GM21390 (cell line): ENCODE measurements around the gene ERH.
"Not testable (repeated sequence)": the region's sequence is repeated elsewhere in the genome, so short reads cannot be mapped to it uniquely, and the experiment has no call there.

ENCODE experiments used
- ATAC-seq: cut with Tn5 transposase; IDR thresholded peaks from one replicate; pipeline ENCODE4 v1.9.1; 2021; ENCODE audit not compliant: unreplicated experiment

Gene ERH

DNA sequence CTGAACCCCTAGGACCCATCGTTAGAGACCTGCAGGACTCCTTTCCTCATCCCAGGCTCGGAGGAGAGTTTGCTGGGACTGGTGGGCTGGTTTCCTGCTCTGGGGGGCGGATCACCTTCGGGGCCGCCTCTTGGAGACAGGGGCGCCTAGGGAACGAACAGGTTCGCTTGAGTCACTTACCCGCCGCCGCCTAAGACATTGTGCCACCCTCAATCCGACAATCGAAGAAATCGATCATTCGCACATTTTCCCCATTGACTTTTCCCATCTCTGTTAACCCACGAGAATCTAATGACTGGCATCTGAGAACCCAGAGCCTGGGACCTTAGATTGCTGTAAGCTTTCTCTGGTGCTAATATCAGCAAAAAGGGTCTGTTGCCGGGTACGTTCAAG lies 715 bp upstream of the ERH start:
- ATAC-seq, result peak; percentile 16

DNA sequence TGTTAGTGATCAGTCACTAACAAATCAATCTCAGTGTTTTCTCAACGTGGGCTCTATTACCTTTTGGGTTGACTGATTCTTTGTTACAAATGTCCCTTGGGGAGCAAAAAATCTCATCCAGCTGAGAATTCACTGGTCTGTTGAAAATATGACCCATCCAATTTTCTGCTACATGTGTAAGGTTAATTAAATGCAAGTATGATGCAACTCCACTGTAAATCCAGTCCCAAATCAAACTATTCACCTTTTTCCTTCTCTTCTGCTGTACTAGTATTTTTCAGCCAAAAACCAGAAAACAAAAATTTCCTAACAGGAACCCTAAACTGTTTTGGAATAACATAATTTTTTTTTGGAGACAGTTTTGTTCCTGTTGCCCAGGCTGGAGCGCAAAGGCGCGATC lies 2.2 kb downstream of the ERH start:
- ATAC-seq, result no peak

DNA sequence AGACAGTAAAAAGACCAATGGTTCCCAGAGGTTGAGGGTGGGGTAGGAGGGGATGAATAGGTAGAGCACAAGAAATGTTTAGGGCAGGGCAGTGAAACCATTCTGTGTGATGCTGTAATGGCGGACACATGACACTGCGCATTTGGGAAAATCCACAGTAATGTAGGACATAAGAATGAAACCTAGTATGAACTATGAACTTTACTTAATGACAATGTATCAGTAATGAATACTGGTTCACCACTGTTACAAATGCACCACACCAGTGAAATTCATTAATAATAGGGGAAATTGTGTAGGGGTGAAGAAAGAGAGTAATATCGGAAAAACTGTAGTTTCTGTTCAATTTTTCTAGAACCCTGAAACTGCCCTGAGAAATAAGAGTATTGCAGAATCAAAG lies 5.6 kb downstream of the ERH start:
- ATAC-seq, result no peak

DNA sequence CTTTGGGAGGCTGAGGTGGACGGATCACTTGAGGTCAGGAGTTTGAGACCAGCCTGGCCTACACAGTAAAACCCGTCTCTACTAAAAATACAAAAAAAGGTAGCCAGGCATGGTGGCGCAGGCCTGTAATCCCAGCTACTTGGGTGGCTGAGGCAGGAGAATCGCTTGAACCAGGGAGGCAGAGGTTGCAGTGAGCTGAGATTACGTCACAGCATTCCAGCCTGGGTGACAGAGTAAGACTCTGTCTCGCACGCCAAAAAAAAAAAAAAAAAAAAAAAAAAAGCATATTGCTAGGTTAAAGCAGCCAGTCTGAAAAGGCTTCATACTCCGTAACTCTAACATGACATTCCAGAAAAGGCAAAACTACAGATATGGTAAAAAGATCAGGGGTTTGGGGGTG lies 6.7 kb downstream of the ERH start:
- not testable (repeated sequence) for ATAC-seq

DNA sequence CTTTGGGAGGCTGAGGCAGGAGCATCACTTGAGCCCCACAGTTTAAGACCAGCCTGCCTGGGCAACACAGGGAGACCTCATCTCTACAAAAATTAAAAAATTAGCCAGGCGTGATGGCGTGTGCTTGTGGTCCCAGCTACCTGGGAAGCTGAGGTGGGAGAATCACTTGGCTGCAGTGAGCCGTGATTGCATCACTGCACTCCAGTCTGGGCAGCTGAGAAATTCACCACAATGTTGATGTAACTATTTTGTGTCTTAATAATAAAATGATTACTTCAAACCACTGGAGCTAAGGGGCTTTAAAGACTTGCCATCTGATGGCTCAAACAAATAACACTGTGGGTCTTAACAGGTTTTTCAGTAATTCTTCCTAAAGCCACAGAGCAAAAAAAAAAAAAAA lies 10.8 kb downstream of the ERH start:
- ATAC-seq, result no peak

DNA sequence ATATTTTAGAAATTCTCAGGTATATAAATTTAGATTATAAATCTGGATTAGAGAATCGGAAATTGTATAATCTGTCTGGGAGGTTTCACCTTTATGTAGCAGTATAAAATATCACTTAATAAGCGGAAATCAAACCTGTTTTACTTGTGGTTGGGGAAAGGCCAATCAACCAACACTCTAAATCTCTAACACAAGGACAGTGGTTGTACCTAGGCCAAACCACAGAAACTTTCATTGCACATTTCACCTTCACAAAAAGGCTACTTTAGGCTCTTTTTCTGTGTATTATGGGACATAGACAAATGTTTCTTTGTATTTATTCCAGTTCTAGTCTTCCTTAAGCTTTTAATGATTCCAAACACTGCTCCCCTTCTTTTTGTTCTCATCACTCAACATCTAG lies 19.8 kb downstream of the ERH start:
- no peak for ATAC-seq

DNA sequence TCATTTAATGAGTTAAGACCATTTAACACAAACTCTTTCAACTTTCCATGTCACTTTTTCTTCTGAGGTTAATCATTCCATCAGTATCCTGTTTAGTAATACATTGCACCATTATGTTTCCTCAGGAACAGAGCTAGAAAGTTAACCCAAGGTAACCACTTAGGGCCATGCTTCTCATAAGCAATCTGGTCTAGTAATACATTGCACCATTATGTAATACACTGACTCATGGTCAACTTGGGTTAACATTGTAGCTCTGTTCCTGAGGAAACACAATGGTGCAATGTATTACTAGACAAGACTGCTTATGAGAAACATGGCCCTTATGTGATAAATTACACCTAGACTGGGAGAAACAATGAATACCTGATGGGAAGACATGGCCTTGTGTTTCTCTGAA lies 21.7 kb downstream of the ERH start:
- no peak for ATAC-seq

DNA sequence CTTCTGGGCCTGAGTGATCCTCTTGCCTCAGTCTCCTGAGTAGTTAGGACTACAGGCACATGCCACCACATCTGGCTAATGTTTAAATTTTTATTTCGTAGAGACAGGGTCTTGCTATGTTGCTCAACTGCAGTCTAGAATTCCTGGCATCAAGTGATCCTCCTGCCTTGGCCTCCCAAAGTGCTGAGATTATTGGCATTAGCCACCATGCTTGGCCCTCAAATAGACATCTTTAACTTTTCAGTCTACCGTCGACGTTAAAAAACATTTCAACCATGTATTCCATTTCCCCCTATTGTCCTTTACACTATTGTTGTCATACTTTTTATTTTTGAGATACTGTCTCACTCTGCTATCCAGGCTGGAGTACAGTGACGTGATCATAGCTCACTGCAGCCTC lies 22.4 kb downstream of the ERH start:
- no peak for ATAC-seq

DNA sequence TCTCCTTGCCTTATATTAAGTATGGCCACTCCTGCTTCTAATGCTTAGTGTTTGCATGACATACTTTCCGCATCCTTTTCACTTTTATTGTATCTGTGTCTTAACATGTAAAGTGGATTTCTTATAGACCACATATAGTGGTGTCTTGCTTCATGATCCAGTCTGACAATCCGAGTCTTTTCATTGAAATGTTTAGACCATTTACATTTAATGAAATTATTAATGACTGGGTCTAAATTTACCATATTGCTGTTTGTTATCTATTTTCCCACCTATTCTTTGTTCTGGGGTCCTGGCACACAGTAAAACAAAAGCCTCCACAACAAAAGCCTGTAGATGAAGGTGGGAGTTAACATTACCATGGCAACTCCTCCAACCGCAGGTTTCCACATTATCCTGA lies 22.9 kb downstream of the ERH start:
- ATAC-seq, result no peak

DNA sequence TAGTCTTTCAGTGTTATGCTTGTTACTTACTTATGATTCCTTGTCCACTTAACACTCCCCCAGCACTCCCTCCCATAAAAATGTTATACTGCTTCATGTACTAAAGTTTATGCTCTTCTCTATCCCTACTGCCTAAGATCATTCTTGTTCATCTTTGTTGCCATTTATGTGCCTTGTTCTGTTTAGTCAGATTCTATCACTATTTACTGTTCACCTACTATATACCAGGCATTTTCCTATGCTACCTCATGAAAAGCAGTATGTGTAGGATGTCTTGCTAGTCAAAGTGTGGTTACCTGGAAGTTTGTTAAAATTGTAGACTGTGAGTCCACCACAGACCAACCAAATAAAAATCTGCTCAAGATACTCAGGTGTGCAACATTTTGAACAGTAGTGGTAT lies 23.9 kb downstream of the ERH start:
- ATAC-seq, result no peak

DNA sequence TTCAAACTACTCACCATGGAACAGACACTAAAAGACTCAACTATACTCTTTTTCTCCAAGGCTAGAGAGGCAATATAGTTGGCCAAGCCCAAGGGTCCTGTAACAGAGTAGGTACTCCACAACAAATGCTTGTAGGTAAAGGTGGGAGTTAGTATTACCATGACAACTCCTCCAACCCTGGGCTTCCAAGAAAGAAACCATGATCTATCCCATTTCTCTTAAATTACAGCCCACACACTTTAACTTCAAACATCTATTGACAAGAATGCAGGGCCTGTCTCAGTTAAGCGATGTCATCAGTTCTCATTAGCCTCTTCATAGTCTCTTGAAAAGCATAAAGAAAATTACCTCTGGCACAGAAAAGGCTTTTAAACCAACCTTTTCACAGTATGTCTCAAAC lies 25.0 kb downstream of the ERH start:
- no peak for ATAC-seq

DNA sequence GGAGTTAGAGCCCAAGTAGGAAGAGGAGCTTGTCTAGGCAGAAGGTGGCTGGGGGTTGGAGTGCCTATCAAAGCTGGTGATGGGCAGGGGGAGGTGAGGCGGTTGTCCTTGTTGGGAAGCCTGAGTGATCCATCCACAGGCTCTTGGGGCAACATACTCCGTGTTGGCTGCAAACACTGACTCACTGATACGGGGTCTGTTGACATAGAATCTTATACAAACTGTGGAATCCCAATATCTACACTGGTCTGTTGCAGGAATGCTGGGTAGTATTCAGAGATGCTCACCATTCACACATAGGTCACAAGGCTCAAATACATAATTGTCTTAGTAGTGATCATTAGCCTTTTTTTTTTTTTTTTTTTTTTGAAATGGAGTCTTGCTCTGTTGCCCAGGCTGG lies 26.0 kb downstream of the ERH start:
- no peak for ATAC-seq

DNA sequence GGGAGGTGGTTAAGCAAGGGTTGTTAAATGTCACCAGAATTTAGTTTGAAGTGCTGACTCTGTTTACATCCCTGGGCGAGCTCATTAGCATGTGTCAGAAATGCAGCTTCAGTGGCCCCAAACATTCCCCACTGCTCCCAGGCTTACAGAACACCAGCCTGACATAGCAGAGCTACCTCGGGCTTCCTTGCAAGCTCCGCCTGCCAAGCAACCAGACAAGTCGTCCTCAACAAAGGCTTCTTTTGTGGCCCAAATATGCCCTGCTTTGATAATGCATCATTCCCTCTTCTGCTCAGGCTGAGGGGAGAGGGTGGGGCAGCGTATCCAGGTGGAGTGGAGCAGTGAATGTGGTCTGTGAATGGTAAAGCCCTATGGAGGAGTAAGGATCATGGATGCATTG lies 28.0 kb downstream of the ERH start:
- no peak for ATAC-seq

DNA sequence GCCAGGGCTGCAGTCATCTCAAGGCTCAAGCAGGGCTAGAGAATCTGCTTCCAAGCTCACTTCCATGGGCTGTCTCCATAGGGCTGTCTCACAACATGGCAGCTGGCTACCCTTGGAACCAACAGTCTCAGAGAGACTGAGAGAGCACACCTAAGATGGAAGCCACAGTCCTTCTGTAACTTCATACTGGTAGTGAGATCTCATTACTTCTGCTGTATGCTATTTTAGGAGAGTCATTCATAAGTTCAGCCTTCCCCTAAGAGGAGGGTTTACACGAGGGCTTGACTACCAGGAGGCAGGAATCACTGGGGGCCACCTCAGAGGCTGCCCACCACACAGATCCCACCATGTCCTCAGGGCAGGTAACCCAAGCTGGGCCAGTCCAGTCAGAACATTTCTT lies 29.7 kb downstream of the ERH start:
- no peak for ATAC-seq

DNA sequence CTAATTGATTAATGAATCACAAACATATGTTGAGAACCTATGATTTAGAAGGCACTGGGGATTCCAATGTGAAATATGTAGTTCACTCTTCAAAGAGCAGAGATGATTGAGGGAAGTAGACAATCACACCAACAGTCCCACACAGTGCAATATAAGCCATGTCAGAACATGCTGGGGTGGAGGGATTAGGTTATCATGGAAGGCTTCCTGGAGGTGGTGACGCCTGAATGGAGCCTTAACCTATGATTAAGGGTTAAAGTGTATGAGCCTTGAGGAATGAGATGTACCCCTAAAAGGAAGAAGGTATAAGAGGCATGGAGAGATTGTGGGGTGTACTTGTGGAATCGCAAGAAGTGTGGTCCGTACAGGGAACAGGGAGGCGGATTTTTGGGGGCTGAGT lies 31.3 kb downstream of the ERH start:
- no peak for ATAC-seq

DNA sequence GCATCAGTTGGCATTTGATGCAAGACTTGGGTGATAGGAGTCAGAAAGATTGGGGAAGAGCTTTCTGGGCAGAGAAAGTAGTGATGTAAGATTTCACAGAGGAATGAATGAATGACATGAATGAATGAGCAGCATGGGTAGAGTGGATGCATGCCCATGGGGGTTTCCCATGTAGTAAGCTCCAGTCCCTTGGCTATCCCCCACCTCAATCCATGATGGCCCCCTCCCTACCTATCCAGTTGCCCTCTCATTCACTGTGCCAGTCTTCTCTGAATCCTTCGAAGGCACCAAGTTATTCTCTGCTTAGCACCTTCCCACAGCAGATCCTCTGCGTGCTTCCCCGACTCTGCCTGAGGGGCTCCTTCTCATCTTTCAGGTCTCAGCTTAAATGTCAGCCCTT lies 32.0 kb downstream of the ERH start:
- no peak for ATAC-seq

DNA sequence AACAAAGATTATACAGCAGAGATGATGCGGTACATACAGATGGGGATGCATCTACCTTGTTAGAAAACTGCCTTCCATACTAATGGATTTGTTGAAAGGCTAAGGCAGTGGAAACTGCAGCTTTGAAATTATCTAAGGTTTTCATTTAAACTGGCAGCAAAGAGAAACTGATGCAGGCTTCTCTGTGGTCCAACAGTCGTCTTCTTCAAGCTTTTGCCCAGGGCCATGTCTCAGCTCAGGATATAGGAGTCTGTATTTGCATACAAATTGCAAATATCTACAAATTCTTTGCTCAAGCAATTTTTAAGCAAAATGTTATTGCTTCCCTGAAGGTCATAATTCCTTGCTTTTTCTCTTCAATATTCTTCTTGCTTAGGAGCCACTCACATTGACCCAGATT lies 33.7 kb downstream of the ERH start:
- ATAC-seq, result no peak

DNA sequence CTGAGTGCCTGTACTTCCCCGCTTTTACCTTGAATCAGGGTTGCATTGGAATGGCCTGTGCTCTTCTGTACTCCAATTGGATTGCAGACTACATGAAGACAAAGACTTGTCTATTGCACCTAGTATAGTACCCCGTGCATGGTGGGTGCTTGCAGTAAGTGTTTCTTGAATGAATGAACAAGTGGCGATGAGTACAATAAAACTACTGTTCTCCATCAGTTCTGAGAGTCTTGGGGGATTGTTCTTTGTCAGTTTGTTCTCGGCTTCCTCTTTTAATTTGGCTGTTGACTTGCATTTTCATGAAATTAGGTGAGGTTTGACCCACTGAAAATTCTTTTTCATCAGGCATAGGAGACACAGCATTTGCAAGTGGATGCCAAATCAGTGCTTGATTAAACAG lies 34.1 kb downstream of the ERH start:
- no peak for ATAC-seq

DNA sequence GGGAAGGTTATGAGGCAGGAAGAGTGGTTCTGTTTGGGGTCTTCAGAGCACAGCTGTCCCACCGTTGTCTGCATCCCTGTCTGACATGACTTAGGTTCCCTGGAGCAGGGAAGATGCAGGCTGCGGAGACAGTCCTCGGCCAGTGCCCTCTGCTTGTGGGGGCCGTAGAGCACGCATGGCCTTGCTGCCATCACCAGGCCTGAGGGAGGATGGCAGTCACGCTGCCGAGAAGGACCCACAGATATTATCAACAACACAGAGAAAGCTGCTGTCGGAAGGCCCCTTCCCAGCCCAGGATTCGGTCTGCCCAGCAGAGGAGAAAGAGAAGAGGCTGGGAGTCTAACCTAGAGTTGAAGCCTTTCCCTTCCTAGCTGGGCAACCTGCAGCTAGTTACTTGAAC lies 35.0 kb downstream of the ERH start:
- no peak for ATAC-seq

DNA sequence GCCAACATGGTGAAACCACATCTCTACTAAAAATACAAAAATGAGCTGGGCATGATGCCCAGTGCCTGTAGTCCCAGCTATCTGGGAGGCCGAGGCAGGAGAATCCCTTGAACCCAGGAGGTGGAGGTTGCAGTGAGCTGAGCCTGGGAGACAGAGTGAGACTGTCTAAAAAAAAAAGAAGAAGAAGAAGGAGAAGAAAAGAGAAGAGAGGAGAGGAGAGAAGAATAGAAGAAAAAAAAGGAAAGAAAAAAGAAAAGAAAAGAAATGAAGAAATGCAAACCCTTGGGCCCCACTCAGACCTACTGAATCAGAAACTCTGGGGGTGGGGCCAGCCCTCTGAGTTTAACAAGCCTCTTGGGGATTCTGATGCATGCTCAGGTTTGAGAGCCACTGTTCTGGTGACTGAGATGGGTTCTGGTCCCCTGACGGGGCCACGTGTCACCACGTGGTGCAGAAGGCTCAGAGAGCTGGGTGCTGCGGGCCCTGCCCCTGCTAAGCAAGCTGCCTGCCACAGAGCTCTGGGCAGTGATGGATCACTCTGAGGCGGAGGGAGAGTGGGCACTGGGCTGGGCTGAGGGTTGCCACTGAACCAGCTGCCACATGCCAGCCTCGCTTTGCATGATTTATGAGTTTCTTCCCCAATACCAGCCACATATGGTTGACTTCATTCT lies 37.5 kb downstream of the ERH start:
- no peak for ATAC-seq

DNA sequence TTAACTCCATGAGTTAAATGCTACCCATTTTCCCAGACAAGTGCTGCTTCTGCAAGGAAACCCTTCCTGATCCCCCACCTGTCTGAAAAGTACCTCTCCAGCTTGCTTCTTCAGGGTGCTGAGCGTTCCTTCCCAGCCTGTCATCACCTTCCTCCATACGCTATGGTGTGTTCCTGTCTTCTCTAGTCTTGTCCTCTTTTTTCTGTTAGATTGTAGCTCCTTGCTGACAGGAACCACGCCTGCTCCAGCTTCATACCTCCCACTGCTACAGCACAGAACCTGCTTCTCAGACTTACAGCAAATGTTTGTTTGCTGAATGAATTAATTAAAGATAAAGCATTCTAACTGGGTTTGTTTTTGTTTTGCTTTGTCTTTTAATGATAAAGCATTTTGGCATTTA lies 39.1 kb downstream of the ERH start:
- no peak for ATAC-seq

DNA sequence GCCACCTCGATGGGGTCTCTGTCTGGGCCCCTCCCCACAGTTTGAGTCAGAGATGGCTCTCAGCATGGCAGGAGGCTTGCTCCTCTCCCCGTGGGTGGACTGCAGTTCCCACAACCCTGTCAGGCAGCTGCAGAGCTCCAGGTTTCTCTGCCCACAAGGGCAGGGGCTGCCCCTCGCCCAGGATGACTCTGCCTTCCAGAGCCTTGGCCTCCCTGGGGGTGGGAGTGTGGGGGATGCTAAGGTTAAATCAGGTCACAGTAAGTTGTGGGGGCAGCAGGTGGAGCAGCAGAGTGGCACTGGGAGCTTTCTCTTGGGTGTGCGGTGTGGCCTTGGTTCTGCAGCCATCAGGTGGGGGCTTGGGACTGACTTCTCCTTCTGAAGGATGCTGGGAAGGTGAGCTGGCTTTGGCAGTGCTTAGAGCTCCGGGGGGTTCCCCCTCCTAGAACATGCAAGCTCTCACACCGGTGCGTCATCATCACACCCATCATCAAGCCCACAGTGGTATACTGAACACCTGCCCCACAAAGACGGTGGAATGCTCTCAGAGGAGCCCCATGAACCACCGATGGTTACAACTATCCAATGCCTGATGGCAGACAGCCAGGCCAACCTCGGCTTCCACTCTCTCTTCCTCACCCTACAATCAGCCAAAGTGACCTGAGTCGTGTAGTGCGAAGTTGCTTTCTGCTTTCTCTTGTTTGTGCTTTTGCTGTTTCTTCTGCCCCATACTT lies 39.7 kb downstream of the ERH start:
- no peak for ATAC-seq

DNA sequence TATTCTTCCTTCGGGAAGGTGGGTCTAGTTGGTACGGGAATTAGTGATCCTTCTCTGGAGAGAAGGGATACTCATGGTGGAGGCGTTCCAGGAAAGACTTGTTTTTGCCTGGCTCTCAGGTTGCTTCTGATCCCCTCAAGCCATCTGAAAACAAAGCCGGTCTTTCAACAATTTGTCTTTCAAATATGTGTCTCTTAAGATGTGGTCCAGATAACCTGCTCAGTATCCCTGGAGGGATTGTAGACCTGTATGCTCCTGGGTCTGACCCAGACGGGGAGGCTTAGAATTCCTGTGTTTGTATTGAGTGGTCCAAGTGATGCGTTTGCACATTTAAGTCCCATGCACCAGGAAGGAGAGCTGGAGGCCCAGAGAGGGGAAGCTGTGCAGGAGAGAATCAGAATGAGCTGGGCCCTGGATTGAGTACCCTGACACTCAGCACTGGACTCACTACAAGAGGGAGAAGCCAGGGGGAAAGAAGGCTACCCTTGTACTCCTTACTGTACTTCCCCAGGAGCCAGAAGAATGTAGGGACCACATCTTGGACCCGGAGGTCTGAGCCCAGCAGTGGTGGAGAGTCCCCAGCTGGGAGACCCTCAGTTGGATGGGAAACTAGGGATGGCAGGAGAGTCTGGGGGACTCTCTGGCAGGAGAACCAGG lies 40.4 kb downstream of the ERH start:
- no peak for ATAC-seq
